Peyer's patch (tissue), 4 donors: ENCODE results near the gene AHI1.

Source experiments
- CTCF ChIP-seq, 6 experiments: fragments of 450-650 bp in 4 of 6; fragments of 200-600 bp in 2 of 6; sonication (generic) in 1 of 6; IDR thresholded peaks; one replicate each; pipeline ENCODE4 v1.5.1; 2017 to 2019; ENCODE audit warnings: antibody characterized with exemption in 6 of 6, mild to moderate bottlenecking in 3 of 6, moderate library complexity in 1 of 6
- POLR2A ChIP-seq, 2 donors: fragments of 450-650 bp; IDR thresholded peaks; one replicate each; pipeline ENCODE4 v1.5.1; 2017; ENCODE audit warnings: antibody characterized with exemption in 2 of 2, mild to moderate bottlenecking in 2 of 2, moderate library complexity in 2 of 2

- no peak for TF ChIP-seq CTCF (IDR thresholded peaks at IDR 0.05)
- no peak for TF ChIP-seq POLR2A (IDR thresholded peaks at IDR 0.05)
Measured at GRCh38 chr6:135306166-135306565, 191.4 kb downstream of the AHI1 start.
